ENCODE measurements around the gene FLT3.

DNA sequence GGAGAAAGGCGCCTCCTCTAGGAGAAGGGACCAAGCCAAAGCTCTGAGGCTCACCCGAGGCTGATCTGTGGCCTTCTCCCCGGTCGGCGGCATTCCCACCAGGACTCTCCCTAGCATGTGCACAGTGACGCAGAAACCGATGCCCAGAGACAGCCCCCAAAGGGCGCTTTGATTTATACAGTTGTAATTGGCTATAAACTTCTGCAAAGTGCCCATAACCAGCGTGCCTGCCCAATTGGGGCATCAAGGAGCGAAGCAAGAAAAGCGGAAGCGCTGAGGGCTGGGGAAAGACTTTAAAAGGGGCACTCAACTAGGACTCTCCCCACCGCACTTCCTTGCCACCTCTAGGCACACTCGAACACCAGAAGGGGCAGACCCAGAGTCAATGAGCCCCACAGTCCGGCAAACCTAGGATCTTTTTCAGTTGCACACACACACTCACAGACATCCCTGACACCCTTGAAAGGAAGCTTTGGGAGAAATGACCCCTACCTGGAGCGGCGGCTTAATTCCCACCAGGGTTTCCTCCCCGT is 133.1 kb downstream of the FLT3 start:
- TF ChIP-seq, protein P1, sequence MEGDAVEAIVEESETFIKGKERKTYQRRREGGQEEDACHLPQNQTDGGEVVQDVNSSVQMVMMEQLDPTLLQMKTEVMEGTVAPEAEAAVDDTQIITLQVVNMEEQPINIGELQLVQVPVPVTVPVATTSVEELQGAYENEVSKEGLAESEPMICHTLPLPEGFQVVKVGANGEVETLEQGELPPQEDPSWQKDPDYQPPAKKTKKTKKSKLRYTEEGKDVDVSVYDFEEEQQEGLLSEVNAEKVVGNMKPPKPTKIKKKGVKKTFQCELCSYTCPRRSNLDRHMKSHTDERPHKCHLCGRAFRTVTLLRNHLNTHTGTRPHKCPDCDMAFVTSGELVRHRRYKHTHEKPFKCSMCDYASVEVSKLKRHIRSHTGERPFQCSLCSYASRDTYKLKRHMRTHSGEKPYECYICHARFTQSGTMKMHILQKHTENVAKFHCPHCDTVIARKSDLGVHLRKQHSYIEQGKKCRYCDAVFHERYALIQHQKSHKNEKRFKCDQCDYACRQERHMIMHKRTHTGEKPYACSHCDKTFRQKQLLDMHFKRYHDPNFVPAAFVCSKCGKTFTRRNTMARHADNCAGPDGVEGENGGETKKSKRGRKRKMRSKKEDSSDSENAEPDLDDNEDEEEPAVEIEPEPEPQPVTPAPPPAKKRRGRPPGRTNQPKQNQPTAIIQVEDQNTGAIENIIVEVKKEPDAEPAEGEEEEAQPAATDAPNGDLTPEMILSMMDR (IDR thresholded peaks at IDR 0.05; ENCODE audit: low read length): no peak
- TF ChIP-seq EZH2 (optimal IDR thresholded peaks at IDR 0.05; ENCODE audit: low read depth, low read length): no peak
- no peak for TF ChIP-seq EZH2phosphoT487 (IDR thresholded peaks at IDR 0.05; ENCODE audit: low read length)
